ENCODE measurements around the gene GRIFIN.

The GRIFIN gene

GRCh38 chr7:2498708-2499107 is 22.5 kb upstream of the GRIFIN start:
- DNase-seq (ENCODE audit: low read depth), result no peak

GRCh38 chr7:2497500-2498336 is 21.5 kb upstream of the GRIFIN start:
- no peak for DNase-seq (ENCODE audit: low read depth)

- no peak for DNase-seq (ENCODE audit: low read depth)
These were observed 20.9 kb upstream of the GRIFIN start for GRCh38 chr7:2497065-2497464.

GRCh38 chr7:2496375-2496774 is 20.2 kb upstream of the GRIFIN start:
- no peak for DNase-seq (ENCODE audit: low read depth)

- DNase-seq (ENCODE audit: low read depth), result no peak
These were observed 19.5 kb upstream of the GRIFIN start for GRCh38 chr7:2495418-2496299.

GRCh38 chr7:2494191-2495130 is 18.3 kb upstream of the GRIFIN start:
- no peak for DNase-seq (ENCODE audit: low read depth)

GRCh38 chr7:2493205-2494164 is 17.3 kb upstream of the GRIFIN start:
- no peak for DNase-seq (ENCODE audit: low read depth)

GRCh38 chr7:2492038-2492437 is 15.8 kb upstream of the GRIFIN start:
- no peak for DNase-seq (ENCODE audit: low read depth)

GRCh38 chr7:2490181-2490651 is 14.0 kb upstream of the GRIFIN start:
- DNase-seq (ENCODE audit: low read depth), result no peak

- no peak for DNase-seq (ENCODE audit: low read depth)
These were observed 12.5 kb upstream of the GRIFIN start for GRCh38 chr7:2488681-2489080.

GRCh38 chr7:2488272-2488645 is 12.1 kb upstream of the GRIFIN start:
- no peak for DNase-seq (ENCODE audit: low read depth)

GRCh38 chr7:2487586-2488271 is 11.5 kb upstream of the GRIFIN start:
- no peak for DNase-seq (ENCODE audit: low read depth)

- DNase-seq (ENCODE audit: low read depth), result no peak
These were observed 8.7 kb upstream of the GRIFIN start for GRCh38 chr7:2484868-2485267.

- no peak for DNase-seq (ENCODE audit: low read depth)
These were observed 7.3 kb upstream of the GRIFIN start for GRCh38 chr7:2483494-2483893.

GRCh38 chr7:2482725-2483451 is 6.7 kb upstream of the GRIFIN start:
- DNase-seq (ENCODE audit: low read depth), result no peak

- DNase-seq (ENCODE audit: low read depth), result no peak
These were observed 5.0 kb upstream of the GRIFIN start for GRCh38 chr7:2481195-2481594.

- DNase-seq (ENCODE audit: low read depth), result no peak
These were observed 3.8 kb upstream of the GRIFIN start for GRCh38 chr7:2480070-2480408.

- DNase-seq (ENCODE audit: low read depth), result no peak
These were observed 3.3 kb upstream of the GRIFIN start for GRCh38 chr7:2479276-2480069.

- no peak for DNase-seq (ENCODE audit: low read depth)
These were observed 2.6 kb upstream of the GRIFIN start for GRCh38 chr7:2478800-2479199.

All from HS-5 (cell line).